Neutrophil (primary cell): Measurements from ENCODE around the gene PCNX3.

Source experiments
- H3K27ac ChIP-seq: fragments of 200-600 bp; sonication (generic); 2 replicates; pipeline ENCODE4 v1.5.1; 2016; ENCODE audit warnings: mild to moderate bottlenecking, moderate library complexity
- H3K27me3 ChIP-seq: fragments of 200-600 bp; sonication (generic); 2 replicates; pipeline ENCODE4 v1.6.0; 2016; ENCODE audit warnings: mild to moderate bottlenecking
- H3K36me3 ChIP-seq: fragments of 200-600 bp; sonication (generic); 2 replicates; pipeline ENCODE4 v1.5.1; 2017
- H3K4me1 ChIP-seq, 2 experiments: fragments of 200-600 bp in 1 of 2; sonication (generic) in 1 of 2; 1 replicate in 1 of 2; 2 replicates in 1 of 2; pipeline versions ENCODE4 v1.5.1 to v1.6.1; 2013 to 2016; ENCODE audit warnings: low read depth in 1 of 2, low read length in 1 of 2, mild to moderate bottlenecking in 1 of 2, moderate library complexity in 1 of 2; ENCODE audit not compliant: control insufficient read depth in 1 of 2, insufficient read depth in 1 of 2
- H3K4me3 ChIP-seq, 2 experiments: fragments of 200-600 bp in 1 of 2; sonication (generic) in 1 of 2; 1 replicate in 1 of 2; 2 replicates in 1 of 2; pipeline ENCODE4 v1.5.1; 2013 to 2016; ENCODE audit warnings: low read depth in 1 of 2, low read length in 1 of 2, mild to moderate bottlenecking in 1 of 2, moderate library complexity in 1 of 2
- H3K9me3 ChIP-seq: fragments of 200-600 bp; sonication (generic); 2 replicates; pipeline ENCODE4 v1.5.1; 2016
- TF ChIP-seq, protein P1 (sequence below): fragments of 200-600 bp; sonication (generic); IDR thresholded peaks from 2 replicates; pipeline ENCODE4 v1.5.1; 2016; ENCODE audit warnings: antibody characterized with exemption

Gene PCNX3

DNA sequence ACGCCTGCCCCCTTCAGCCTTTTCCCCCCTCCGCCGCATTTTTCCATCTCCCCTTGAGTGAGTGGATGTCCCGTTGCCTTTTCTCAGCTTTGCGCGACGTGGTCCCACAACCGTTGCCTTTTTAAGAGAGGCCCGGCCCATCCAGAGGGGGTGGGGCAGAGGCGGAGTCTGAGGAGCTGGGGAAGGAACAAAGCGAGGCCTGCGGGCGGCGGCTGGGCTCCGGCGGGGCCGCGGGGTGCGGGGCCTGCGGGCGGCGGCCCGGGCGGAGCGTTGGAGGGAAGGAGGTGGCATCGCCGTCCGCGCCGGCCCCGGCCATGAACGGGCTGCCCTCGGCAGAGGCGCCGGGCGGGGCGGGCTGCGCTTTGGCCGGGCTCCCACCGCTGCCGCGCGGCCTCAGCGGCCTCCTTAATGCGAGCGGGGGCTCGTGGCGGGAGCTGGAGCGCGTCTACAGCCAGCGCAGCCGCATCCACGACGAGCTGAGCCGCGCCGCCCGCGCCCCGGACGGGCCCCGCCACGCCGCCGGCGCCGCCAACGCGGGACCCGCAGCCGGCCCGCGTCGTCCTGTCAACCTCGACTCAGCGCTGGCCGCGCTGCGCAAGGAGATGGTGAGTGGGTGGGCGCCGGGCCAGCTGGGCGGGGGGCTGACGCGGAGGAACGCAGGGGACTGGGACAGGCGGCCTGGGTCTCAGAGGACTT is 43.1 kb upstream of the PCNX3 start, which contains the start of gene FAM89B:
FAM89B (plus strand) TSS at position 183 of the 696 bp plus-strand sequence; CDS start at position 315, 132 bp downstream.
- Histone ChIP-seq H3K27me3 (no peaks in the 10 kb centered on the region), H3K36me3 (peaks cover 7% of the 10 kb centered on the region), H3K9me3 (no peaks in the 10 kb centered on the region), H3K27ac (peak within 1 kb of the TSS; percentile 95), H3K4me3 (peak within 1 kb of the TSS; percentile 76 to 99), H3K4me1 (peaks cover 69 to 73% of the 10 kb centered on the region in 2 experiments)
- TF ChIP-seq, protein P1, sequence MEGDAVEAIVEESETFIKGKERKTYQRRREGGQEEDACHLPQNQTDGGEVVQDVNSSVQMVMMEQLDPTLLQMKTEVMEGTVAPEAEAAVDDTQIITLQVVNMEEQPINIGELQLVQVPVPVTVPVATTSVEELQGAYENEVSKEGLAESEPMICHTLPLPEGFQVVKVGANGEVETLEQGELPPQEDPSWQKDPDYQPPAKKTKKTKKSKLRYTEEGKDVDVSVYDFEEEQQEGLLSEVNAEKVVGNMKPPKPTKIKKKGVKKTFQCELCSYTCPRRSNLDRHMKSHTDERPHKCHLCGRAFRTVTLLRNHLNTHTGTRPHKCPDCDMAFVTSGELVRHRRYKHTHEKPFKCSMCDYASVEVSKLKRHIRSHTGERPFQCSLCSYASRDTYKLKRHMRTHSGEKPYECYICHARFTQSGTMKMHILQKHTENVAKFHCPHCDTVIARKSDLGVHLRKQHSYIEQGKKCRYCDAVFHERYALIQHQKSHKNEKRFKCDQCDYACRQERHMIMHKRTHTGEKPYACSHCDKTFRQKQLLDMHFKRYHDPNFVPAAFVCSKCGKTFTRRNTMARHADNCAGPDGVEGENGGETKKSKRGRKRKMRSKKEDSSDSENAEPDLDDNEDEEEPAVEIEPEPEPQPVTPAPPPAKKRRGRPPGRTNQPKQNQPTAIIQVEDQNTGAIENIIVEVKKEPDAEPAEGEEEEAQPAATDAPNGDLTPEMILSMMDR: peak; percentile 55

DNA sequence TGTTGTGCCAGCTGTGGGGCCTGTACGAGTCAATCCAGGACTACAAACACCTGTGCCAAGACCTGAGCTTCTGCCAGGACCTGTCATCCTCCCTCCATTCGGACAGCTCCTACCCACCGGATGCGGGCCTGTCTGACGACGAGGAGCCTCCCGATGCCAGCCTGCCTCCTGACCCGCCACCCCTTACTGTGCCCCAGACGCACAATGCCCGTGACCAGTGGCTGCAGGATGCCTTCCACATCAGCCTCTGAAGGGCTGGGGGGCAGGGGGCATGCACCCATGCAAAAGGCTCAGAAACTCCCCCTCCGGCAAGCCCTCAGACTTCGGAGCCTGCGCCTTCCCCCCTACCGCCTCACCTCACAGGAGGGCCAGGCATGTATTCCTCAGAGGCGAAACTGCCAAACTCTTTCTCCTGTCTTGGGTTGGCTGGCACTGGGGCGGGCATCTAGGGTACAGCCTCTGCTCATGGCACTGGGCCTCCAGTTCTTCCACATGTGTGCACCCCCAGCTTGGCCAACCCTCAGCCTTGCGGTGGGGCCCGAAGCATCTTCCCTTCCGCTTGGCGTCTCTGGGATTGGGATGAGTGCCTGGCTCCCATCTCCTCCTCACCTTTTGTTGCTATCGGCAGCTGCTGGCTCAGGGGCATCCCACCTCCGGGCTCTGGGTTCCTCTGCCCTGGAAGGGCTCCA is 42.0 kb upstream of the PCNX3 start:
- no peaks in the 10 kb centered on the region for H3K9me3 ChIP-seq
- peak overlapping the region; percentile 95 for H3K27ac ChIP-seq
- TF ChIP-seq, protein P1: no peak
- peak overlapping the region; percentile 76 to 99 for H3K4me3 ChIP-seq
- no peaks in the 10 kb centered on the region for H3K27me3 ChIP-seq
- H3K36me3 ChIP-seq: peaks cover 16% of the 10 kb centered on the region
- H3K4me1 ChIP-seq: peaks cover 76 to 81% of the 10 kb centered on the region in 2 experiments

DNA sequence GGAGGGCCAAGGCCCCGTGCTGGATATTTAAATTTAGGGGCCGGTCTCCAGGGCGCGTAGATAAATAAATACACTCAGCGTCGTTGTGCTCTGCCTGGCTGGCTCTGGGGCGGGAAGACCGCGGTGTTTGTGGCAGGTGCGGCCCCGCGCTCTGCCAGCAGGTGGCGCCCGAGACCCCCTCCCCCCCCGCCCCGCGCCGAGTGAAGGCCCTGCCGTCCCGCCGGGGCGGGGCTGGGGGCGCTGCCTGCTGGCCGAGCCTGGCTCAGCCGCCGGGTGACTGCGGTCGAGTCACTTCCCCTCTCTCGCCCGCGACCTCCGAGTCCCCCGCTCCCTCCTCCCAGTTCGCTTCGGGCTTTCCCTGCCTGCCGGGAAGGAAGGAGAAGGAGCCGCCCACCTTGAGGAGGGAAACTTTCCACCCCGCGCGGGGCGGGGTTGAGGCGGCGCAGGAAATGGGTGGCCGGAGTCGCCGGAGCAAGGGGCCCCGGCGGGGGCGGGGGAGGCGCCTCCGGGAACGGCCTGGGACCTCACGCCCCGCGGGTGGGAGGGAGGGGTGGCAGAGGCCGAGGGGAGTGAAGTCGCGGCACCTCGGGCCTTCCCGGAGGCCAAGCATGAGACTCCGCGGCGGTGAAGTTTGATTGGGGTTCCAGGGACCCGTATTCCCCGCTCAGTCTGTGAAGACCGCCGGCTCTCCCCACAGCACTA is 41.3 kb upstream of the PCNX3 start:
- H3K9me3 ChIP-seq: no peaks in the 10 kb centered on the region
- H3K27ac ChIP-seq: peak overlapping the region; percentile 95
- TF ChIP-seq, protein P1: peak; percentile 99
- no peaks in the 10 kb centered on the region for H3K27me3 ChIP-seq
- H3K4me3 ChIP-seq: peak overlapping the region; percentile 76 to 99
- H3K4me1 ChIP-seq: peaks cover 76 to 81% of the 10 kb centered on the region in 2 experiments
- H3K36me3 ChIP-seq: peaks cover 23% of the 10 kb centered on the region

DNA sequence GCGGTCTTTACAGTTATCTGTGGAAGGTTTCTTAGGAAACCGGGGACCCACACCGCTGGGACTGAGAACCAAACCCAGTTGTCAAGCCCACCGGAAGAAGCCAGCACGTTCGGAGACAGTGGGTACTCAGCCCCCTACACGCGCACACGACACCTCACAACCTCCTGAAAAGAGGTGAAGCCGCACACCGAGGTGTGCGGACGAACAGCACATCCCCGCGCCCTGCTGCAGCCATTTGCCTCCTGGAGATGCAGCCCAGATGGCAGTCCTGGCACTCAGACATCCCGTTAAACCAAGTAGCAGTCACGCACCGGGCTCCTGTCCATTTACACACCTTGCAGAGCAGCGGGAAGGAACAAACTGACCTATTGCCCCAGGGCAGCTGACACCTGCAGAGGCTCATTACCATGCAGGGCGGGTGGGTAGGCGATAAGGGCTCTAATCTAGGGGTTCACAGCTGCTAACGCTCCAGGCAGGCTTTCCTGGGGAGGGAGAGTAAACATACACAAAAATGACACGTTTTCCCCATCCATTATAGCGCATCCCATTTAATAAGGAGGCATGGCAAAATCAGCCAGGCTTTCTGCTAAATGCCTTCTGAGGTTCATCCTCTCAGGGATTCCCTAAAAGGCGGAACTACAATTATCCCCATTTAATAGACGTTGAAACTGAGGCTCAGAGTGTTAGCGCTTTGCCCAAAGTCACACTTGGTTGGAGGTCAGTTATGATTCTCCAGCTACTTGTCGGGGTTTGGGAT is 40.6 kb upstream of the PCNX3 start:
- Histone ChIP-seq H3K36me3 (peaks cover 30% of the 10 kb centered on the region), H3K9me3 (no peaks in the 10 kb centered on the region), H3K4me3 (peak overlapping the region; percentile 76 to 99), H3K4me1 (peaks cover 78 to 79% of the 10 kb centered on the region in 2 experiments), H3K27me3 (no peaks in the 10 kb centered on the region), H3K27ac (peak overlapping the region; percentile 95)
- TF ChIP-seq, protein P1: no peak
